H1 (cell line): ENCODE results near the gene GAB2. TPM values are rescaled to one million over a fixed set of nuclear protein-coding genes. Genes with fewer than 3 reads are reported as not detected.

Experiments used
- CTCF ChIA-PET: fragments of 300-600 bp; sonication (Branson Sonifier 250); formaldehyde crosslinking; loops from one replicate; lab custom pipeline; 2021; ENCODE audit not compliant: partially characterized antibody; lab: Charles Lee
- POLR2A ChIA-PET: fragments of 300-600 bp; sonication (Branson Sonifier 250); formaldehyde crosslinking; loops from one replicate; lab custom pipeline; 2021; ENCODE audit warnings: inconsistent platforms; ENCODE audit not compliant: partially characterized antibody; lab: Charles Lee
- DNase-seq, 2 experiments: peaks; one replicate each; pipeline versions ENCODE4 v3.0.0 to v3.0.0-alpha.2; 2010 to 2022; ENCODE audit warnings: low spot score in 2 of 2, low read depth in 1 of 2, mixed read lengths in 1 of 2
- FAIRE-seq: peaks from 2 replicates; lab custom pipeline; 2011; peaks lifted over from hg19 to GRCh38; lab: Jason Lieb, UNC
- H2AFZ ChIP-seq: 2 replicates; pipeline ENCODE4 v1.8.1; 2012; ENCODE audit warnings: low read length, inconsistent platforms
- H2AK5ac ChIP-seq: 2 replicates; pipeline ENCODE4 v1.6.1; 2013; ENCODE audit warnings: low read depth, low read length
- H2BK120ac ChIP-seq: replicated peaks from 2 replicates; pipeline ENCODE3; 2013; ENCODE audit warnings: low read depth, low read length, inconsistent platforms
- H2BK12ac ChIP-seq: 2 replicates; pipeline ENCODE4 v1.6.1; 2013; ENCODE audit warnings: low read depth, low read length
- H2BK15ac ChIP-seq: 2 replicates; pipeline ENCODE4 v1.6.1; 2013; ENCODE audit warnings: low read length
- H2BK20ac ChIP-seq: 2 replicates; pipeline ENCODE4 v1.6.1; 2013; ENCODE audit warnings: low read length
- H2BK5ac ChIP-seq: 2 replicates; pipeline ENCODE4 v1.6.1; 2013; ENCODE audit warnings: low read depth, low read length
- H3K14ac ChIP-seq: 2 replicates; pipeline ENCODE4 v1.6.1; 2013; ENCODE audit warnings: inconsistent platforms; ENCODE audit not compliant: insufficient read length
- H3K18ac ChIP-seq: 2 replicates; pipeline ENCODE4 v1.6.1; 2013; ENCODE audit warnings: low read length; ENCODE audit errors: extremely low read depth
- H3K23ac ChIP-seq: 2 replicates; pipeline ENCODE4 v1.6.1; 2013; ENCODE audit warnings: inconsistent platforms; ENCODE audit not compliant: insufficient read length
- H3K23me2 ChIP-seq: 2 replicates; pipeline ENCODE4 v1.6.1; 2013; ENCODE audit warnings: low read depth, low read length
- H3K27ac ChIP-seq: 2 replicates; pipeline ENCODE4 v1.6.1; 2011; ENCODE audit warnings: low read depth, low read length, inconsistent platforms
- H3K27me3 ChIP-seq, 4 experiments: replicated peaks in 1 of 4; 1 replicate in 1 of 4; 2 replicates in 3 of 4; pipeline versions ENCODE4 v1.6.1 to v1.8.1; 2011 to 2013; ENCODE audit warnings: low read length in 3 of 4, mild to moderate bottlenecking in 3 of 4, inconsistent platforms in 2 of 4, mixed read lengths in 2 of 4, moderate library complexity in 1 of 4; ENCODE audit not compliant: control insufficient read depth in 3 of 4, insufficient read depth in 3 of 4; ENCODE audit errors: extremely low read depth in 1 of 4
- H3K36me3 ChIP-seq, 4 experiments: 2 replicates each; pipeline versions ENCODE4 v1.6.1 to v1.8.1; 2011 to 2013; ENCODE audit warnings: mild to moderate bottlenecking in 4 of 4, low read length in 3 of 4, moderate library complexity in 2 of 4, control low read depth in 1 of 4, inconsistent platforms in 1 of 4; ENCODE audit not compliant: insufficient read depth in 4 of 4, control insufficient read depth in 2 of 4
- H3K4ac ChIP-seq: replicated peaks from 2 replicates; pipeline ENCODE3; 2013; ENCODE audit warnings: low read length, low read depth, mixed read lengths, inconsistent platforms; ENCODE audit not compliant: insufficient read length
- H3K4me1 ChIP-seq, 4 experiments: replicated peaks in 1 of 4; 1 replicate in 1 of 4; 2 replicates in 3 of 4; pipeline versions ENCODE4 v1.6.1 to v1.8.1; 2011 to 2013; ENCODE audit warnings: low read length in 3 of 4, inconsistent platforms in 2 of 4, mixed read lengths in 1 of 4; ENCODE audit not compliant: insufficient read depth in 4 of 4, control insufficient read depth in 3 of 4
- H3K4me2 ChIP-seq, 2 experiments: 2 replicates each; pipeline versions ENCODE4 v1.6.1 to v1.8.1; 2011 to 2013; ENCODE audit warnings: low read depth in 2 of 2, low read length in 2 of 2, control low read depth in 1 of 2, inconsistent platforms in 1 of 2, mild to moderate bottlenecking in 1 of 2; ENCODE audit not compliant: insufficient read depth in 1 of 2
- H3K4me3 ChIP-seq, 4 experiments: fragments of 200-600, 300-600 bp in 1 of 4; sonication (generic), shearing (Covaris generic), sonication (Bioruptor Twin) in 1 of 4; 2 replicates each; pipeline versions ENCODE4 v1.5.1 to v1.8.1; 2011 to 2016; ENCODE audit warnings: low read length in 4 of 4, low read depth in 3 of 4, control low read depth in 2 of 4, inconsistent platforms in 2 of 4, mild to moderate bottlenecking in 2 of 4, mixed read lengths in 1 of 4, moderate library complexity in 1 of 4; ENCODE audit not compliant: insufficient read depth in 2 of 4; ENCODE audit errors: extremely low read depth in 1 of 4
- H3K56ac ChIP-seq: replicated peaks from 2 replicates; pipeline ENCODE3; 2013; ENCODE audit warnings: low read depth, mild to moderate bottlenecking, mixed read lengths, low read length, inconsistent platforms; ENCODE audit not compliant: insufficient read length
- H3K79me1 ChIP-seq: 2 replicates; pipeline ENCODE4 v1.6.1; 2013; ENCODE audit warnings: low read depth, low read length, control low read depth
- H3K79me2 ChIP-seq, 2 experiments: 2 replicates each; pipeline versions ENCODE4 v1.6.1 to v1.8.1; 2012 to 2013; ENCODE audit warnings: low read length in 2 of 2, mild to moderate bottlenecking in 2 of 2, inconsistent platforms in 1 of 2; ENCODE audit not compliant: insufficient read depth in 2 of 2, control insufficient read depth in 1 of 2
- H3K9ac ChIP-seq, 4 experiments: replicated peaks in 1 of 4; 1 replicate in 1 of 4; 2 replicates in 3 of 4; pipeline versions ENCODE4 v1.6.1 to v1.8.1; 2011 to 2013; ENCODE audit warnings: low read depth in 3 of 4, low read length in 3 of 4, control low read depth in 2 of 4, mild to moderate bottlenecking in 2 of 4, moderate library complexity in 2 of 4, inconsistent platforms in 1 of 4; ENCODE audit errors: extremely low read depth in 1 of 4
- H3K9me3 ChIP-seq, 2 experiments: 2 replicates each; pipeline versions ENCODE4 v1.6.1 to v1.8.1; 2012 to 2013; ENCODE audit warnings: mild to moderate bottlenecking in 2 of 2, moderate library complexity in 2 of 2, control low read depth in 1 of 2, inconsistent platforms in 1 of 2, low read depth in 1 of 2, low read length in 1 of 2, mixed read lengths in 1 of 2; ENCODE audit not compliant: insufficient read depth in 2 of 2
- H4K20me1 ChIP-seq, 2 experiments: replicated peaks in 1 of 2; 2 replicates each; pipeline versions ENCODE3 to v1.8.1; 2011 to 2013; ENCODE audit warnings: inconsistent platforms in 2 of 2, low read length in 2 of 2, mild to moderate bottlenecking in 1 of 2; ENCODE audit not compliant: insufficient read depth in 2 of 2, control insufficient read depth in 1 of 2
- H4K5ac ChIP-seq: 2 replicates; pipeline ENCODE4 v1.6.1; 2013; ENCODE audit warnings: low read length, low read depth, mixed read lengths, inconsistent platforms; ENCODE audit not compliant: insufficient read length
- H4K8ac ChIP-seq: 2 replicates; pipeline ENCODE4 v1.8.0; 2013; ENCODE audit warnings: mild to moderate bottlenecking, moderate library complexity, low read length, inconsistent platforms; ENCODE audit not compliant: insufficient read depth; ENCODE audit errors: extremely low read depth
- H4K91ac ChIP-seq: replicated peaks from 2 replicates; pipeline ENCODE3; 2013; ENCODE audit warnings: low read length, mixed read lengths, inconsistent platforms; ENCODE audit not compliant: insufficient read length
- CHD2 ChIP-seq: IDR thresholded peaks from 2 replicates; pipeline ENCODE4 v1.6.1; 2012; ENCODE audit warnings: low read length, improper control_type of control experiment
- WGBS, 2 experiments: shearing (Covaris generic) in 1 of 2; methylation state at CpG; one replicate each; pipeline versions ENCODE4 v1.1.6 to v1.1.7; 2013 to 2015; ENCODE audit warnings: low lambda C conversion rate in 2 of 2, mixed read lengths in 2 of 2, inconsistent platforms in 1 of 2, low coverage in 1 of 2, missing lambda C conversion rate in 1 of 2; ENCODE audit not compliant: insufficient replicate concordance in 2 of 2, insufficient coverage in 1 of 2, insufficient read length in 1 of 2; ENCODE audit errors: extremely low coverage in 1 of 2, missing lambda C conversion rate in 1 of 2; 5-methylcytosine and 5-hydroxymethylcytosine counted together
- polyA plus RNA-seq, 7 experiments: library from polyadenylated mRNA; depleted of rRNA in 3 of 7; stranded (reverse) in 5 of 7; unstranded in 2 of 7; fragments of >200 nt in 5 of 7; fragments of 200-250 nt in 2 of 7; gene quantifications; 1 replicate in 5 of 7; 2 replicates in 1 of 7; 4 replicates in 1 of 7; pipeline versions ENCODE4 v1.2.1 to v1.2.3, GENCODE V29; 2011 to 2013; ENCODE audit warnings: missing spikeins in 2 of 7, mixed read lengths in 2 of 7
- total RNA-seq: library from RNA; stranded (reverse); fragmentation: NEBNext Ultra II Directional; extraction: Animal tissue kit (Norgen Biotek cat#: 25700); gene quantifications from 2 replicates; pipeline ENCODE4 v1.2.1, GENCODE V29; 2021

The GAB2 gene
- total and polyA plus RNA-seq, 2 of the 8 experiments (the other 6 are each of a cell fraction or from before 2014, with no cell fraction given), result 6.3 to 14.0 TPM

DNA sequence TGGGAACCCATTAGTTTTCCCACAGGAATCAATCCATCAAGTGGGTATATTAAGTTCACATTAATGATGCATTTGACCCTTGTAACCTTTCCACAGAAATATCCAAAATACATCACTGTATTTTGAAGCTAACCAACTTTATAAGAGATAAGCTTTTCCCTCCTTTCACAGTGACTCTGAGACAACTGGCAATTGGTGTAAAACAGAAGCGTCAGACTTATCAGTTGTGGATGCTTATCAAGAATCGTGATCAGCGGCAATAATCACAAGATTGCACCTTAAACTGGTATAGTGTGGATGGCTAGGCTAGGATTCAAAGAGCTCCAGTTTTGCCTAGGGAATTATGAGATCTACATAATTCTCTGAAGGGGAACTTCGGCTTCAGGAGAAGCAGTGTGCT is 155.8 kb downstream of the GAB2 start:
- Histone ChIP-seq H2BK20ac (no peak overlapping the region), H3K4ac (no peak overlapping the region), H3K4me2 (peak overlapping the region in 1 of 2 experiments; percentile 8; a peak in 1 of 4 replicates), H2AK5ac (no peak overlapping the region), H4K5ac (no peak overlapping the region), H3K18ac (no peak overlapping the region), H3K27ac (no peak overlapping the region), H3K27me3 (no peaks in the 10 kb centered on the region), H2BK5ac (no peak overlapping the region), H3K23ac (no peak overlapping the region), H3K9me3 (no peaks in the 10 kb centered on the region), H4K8ac (no peak overlapping the region)
- ChIA-PET POLR2A (interaction anchor here (1.1 kb wide), 1 partner anchor 10 kb away, joined by 3 read pairs; no protein-coding TSS in a partner anchor), CTCF (interaction anchor here (0.7 to 2.1 kb wide), 9 partner anchors 9 to 159 kb away, joined by 3 to 11 read pairs (median 4); no protein-coding TSS in a partner anchor)
- FAIRE-seq, result no peak
- no peak for TF ChIP-seq CHD2
- TF ChIP-seq, all 59 proteins: peak for 0
- H3K9ac ChIP-seq, result no peak overlapping the region
- WGBS, 2 experiments, result 87% methylated on average over 4 of the region's 4 CpGs; no CpG with 5 or more reads in 1 of the 2 experiments
- peaks cover 0 to 6% (median 0%) of the 10 kb centered on the region in 4 experiments; a peak in 2 of 7 replicates for H3K4me1 ChIP-seq
- no peaks in the 10 kb centered on the region for H4K20me1 ChIP-seq
- H4K91ac ChIP-seq, result no peak overlapping the region
- no peak overlapping the region for H3K56ac ChIP-seq
- no peaks in the 10 kb centered on the region for H3K79me2 ChIP-seq
- H3K79me1 ChIP-seq, result no peaks in the 10 kb centered on the region
- H2BK120ac ChIP-seq, result no peak overlapping the region
- no peaks in the 10 kb centered on the region for H3K23me2 ChIP-seq
- no peaks in the 10 kb centered on the region for H3K36me3 ChIP-seq
- H3K14ac ChIP-seq, result no peak overlapping the region
- H2AFZ ChIP-seq, result no peak overlapping the region
- no peak overlapping the region for H2BK15ac ChIP-seq
- H3K4me3 ChIP-seq, result no peak overlapping the region
- no peak for DNase-seq
- no peak overlapping the region for H2BK12ac ChIP-seq
